Activated T-cell treated with anti-CD3 and anti-CD28 coated beads, Interleukin-2, amount 50 U/mL, for 24 hours (primary cell): ENCODE measurements around the gene CHPF.

Source experiments
- DNase-seq: peaks from one replicate; pipeline ENCODE4 v3.0.0-alpha.2; 2020
- H3K27ac Mint-ChIP-seq: 2 replicates; pipeline ENCODE4 v1.8.0; 2020; ENCODE audit warnings: mild to moderate bottlenecking, mixed read lengths
- H3K27me3 Mint-ChIP-seq: 2 replicates; pipeline ENCODE4 v1.8.0; 2020; ENCODE audit warnings: mixed read lengths
- H3K36me3 Mint-ChIP-seq: 2 replicates; pipeline ENCODE4 v1.8.0; 2020; ENCODE audit warnings: low read depth, mixed read lengths
- H3K4me1 Mint-ChIP-seq: 2 replicates; pipeline ENCODE4 v1.8.0; 2020; ENCODE audit warnings: low read depth, mixed read lengths
- H3K4me3 Mint-ChIP-seq: 2 replicates; pipeline ENCODE4 v1.8.0; 2020; ENCODE audit warnings: mild to moderate bottlenecking, moderate library complexity, mixed read lengths
- H3K9me3 Mint-ChIP-seq: 2 replicates; pipeline ENCODE4 v1.8.0; 2020; ENCODE audit warnings: mixed read lengths

Gene CHPF

DNA sequence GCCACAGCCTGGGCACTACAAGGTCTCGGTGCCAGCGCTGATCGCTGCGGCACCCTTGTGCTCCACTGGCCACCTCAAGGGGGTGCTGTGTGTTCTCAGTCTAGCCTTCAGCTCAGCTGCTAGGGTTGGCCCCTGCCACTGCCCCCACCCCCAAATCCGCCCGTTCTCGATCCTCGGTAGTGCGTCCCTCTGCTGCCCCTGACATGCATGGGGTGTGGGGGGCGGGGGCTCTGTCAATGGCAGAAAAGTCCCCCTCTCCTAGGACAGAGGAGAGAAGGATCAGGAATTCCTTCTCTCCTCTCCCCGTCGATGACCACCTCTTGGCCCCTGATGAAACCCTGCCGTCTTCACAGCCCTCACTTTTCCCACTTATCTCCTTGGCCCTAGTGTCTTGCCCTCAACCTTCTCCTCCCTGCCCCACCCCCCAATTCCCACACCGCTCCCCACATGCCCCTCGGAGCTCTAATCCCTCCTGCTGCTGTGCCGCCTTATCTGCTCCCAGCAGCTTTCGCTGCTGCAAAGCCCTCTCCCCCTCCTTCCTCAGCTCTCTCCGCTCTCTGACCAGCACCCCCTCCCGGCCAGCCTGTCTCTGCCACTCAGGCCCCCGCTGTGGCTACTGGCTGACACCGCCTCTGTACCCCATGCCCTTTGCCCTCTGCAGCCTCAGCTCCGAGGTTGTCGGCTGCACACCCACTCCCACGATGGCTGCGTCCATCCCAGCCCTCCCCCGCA lies 33.7 kb downstream of the CHPF start:
- Mint-ChIP-seq H3K9me3 (no peaks in the 10 kb centered on the region), H3K27ac (no peak overlapping the region), H3K27me3 (peaks cover 64% of the 10 kb centered on the region), H3K36me3 (peaks cover 27% of the 10 kb centered on the region), H3K4me1 (peaks cover 25% of the 10 kb centered on the region), H3K4me3 (no peak overlapping the region)
- DNase-seq: peak; percentile 66

- no peak for DNase-seq
- peaks cover 24% of the 10 kb centered on the region for H3K4me1 Mint-ChIP-seq
- H3K4me3 Mint-ChIP-seq: no peak overlapping the region
- H3K36me3 Mint-ChIP-seq: peaks cover 34% of the 10 kb centered on the region
- no peaks in the 10 kb centered on the region for H3K9me3 Mint-ChIP-seq
- H3K27ac Mint-ChIP-seq: no peak overlapping the region
- H3K27me3 Mint-ChIP-seq: peaks cover 59% of the 10 kb centered on the region
Measured at GRCh38 chr2:219508971-219509779, 34.4 kb downstream of the CHPF start.

DNA sequence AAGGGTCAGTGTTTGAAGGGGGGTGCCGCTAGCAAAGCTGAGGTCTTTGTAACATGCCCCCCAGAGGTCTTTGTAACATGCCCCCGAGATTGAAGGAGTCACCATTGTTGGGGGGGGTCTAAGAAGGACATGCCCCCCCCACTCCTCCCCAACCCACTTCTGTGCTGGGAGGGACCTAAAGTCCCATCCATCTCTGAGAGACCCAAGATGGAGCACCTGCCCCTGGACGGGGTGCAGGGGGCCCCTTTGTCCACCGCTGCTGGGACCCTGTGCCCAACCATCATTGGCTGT lies 35.2 kb downstream of the CHPF start:
- peaks cover 42% of the 10 kb centered on the region for H3K36me3 Mint-ChIP-seq
- H3K4me3 Mint-ChIP-seq: no peak overlapping the region
- H3K9me3 Mint-ChIP-seq: no peaks in the 10 kb centered on the region
- H3K27ac Mint-ChIP-seq: no peak overlapping the region
- H3K4me1 Mint-ChIP-seq: peaks cover 16% of the 10 kb centered on the region
- no peak for DNase-seq
- H3K27me3 Mint-ChIP-seq: peaks cover 51% of the 10 kb centered on the region

DNA sequence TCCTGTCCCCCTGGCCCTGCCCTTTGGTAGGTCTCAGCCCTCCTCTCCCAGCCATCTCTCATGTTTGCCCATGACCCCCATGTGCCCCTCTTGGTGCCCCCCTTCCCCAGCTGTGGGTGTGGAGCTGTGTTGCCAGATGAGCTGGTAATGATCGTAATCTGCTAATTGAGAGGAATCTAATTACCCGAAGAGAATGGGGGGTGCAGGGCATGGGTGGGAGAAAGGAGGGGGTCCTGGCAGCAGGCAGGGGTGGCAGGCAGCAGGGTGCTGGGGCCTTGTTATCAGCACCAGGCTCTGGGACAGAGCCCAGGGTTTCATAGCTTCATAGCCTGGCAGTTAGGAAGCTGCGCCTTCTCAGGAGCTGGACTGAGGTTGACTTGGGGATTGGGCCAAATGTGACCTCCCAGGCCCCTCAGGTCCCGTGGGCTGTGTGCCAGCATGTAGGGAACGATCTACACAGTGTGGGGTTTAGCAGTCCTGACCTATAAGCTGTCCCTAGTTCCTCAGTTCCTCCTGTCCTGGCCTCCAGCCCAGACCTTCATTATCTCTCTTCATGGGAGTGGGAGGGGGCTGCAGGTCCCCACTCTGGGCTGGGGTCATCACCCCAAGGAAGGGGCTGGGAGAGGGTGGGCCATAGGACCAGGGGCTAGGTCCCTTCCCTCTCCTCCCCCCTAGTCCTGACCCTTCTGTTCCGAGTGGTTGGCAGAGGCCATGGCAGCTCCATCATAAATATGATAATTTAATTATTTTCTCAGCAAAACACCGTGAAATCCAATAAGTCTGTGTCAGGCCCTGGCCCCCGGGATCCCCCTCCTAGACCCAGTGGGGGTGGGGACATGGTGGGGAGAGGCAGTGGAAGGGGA lies 35.8 kb downstream of the CHPF start:
- Mint-ChIP-seq H3K27me3 (peaks cover 46% of the 10 kb centered on the region), H3K4me1 (peaks cover 11% of the 10 kb centered on the region), H3K36me3 (peaks cover 47% of the 10 kb centered on the region), H3K9me3 (no peaks in the 10 kb centered on the region), H3K4me3 (no peak overlapping the region), H3K27ac (no peak overlapping the region)
- no peak for DNase-seq

GRCh38 chr2:219506802-219507526 lies 36.6 kb downstream of the CHPF start:
- Mint-ChIP-seq H3K9me3 (no peaks in the 10 kb centered on the region), H3K27me3 (peaks cover 39% of the 10 kb centered on the region), H3K36me3 (peaks cover 55% of the 10 kb centered on the region), H3K4me3 (no peak overlapping the region), H3K27ac (no peak overlapping the region), H3K4me1 (peaks cover 11% of the 10 kb centered on the region)
- no peak for DNase-seq

- Mint-ChIP-seq H3K36me3 (peaks cover 62% of the 10 kb centered on the region), H3K9me3 (no peaks in the 10 kb centered on the region), H3K27me3 (peaks cover 33% of the 10 kb centered on the region), H3K4me3 (no peak overlapping the region), H3K4me1 (peaks cover 14% of the 10 kb centered on the region), H3K27ac (no peak overlapping the region)
- no peak for DNase-seq
Measured at GRCh38 chr2:219506153-219506801, 37.3 kb downstream of the CHPF start.

DNA sequence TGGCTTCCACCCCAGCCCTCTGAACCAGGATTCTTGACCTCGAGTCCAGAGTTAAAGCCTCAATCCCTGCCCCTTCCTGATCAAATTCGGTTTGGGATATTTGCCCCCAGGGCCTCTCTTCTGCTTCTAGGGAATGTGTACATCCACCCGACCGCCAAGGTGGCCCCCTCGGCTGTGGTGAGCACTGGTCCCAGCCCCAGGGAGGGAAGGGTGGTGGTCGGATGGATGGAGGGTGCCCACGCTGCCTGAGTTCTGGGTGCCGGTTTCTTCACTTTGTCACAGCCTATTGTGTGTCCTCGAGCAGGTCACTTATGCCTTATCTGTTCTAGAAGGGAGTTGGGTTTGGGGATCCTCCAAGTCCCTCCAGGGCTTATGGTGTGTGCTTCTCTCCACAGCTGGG lies 38.0 kb downstream of the CHPF start:
- Mint-ChIP-seq H3K36me3 (peaks cover 64% of the 10 kb centered on the region), H3K9me3 (no peaks in the 10 kb centered on the region), H3K4me3 (no peak overlapping the region), H3K27ac (no peak overlapping the region), H3K4me1 (peaks cover 16% of the 10 kb centered on the region), H3K27me3 (peaks cover 27% of the 10 kb centered on the region)
- no peak for DNase-seq

DNA sequence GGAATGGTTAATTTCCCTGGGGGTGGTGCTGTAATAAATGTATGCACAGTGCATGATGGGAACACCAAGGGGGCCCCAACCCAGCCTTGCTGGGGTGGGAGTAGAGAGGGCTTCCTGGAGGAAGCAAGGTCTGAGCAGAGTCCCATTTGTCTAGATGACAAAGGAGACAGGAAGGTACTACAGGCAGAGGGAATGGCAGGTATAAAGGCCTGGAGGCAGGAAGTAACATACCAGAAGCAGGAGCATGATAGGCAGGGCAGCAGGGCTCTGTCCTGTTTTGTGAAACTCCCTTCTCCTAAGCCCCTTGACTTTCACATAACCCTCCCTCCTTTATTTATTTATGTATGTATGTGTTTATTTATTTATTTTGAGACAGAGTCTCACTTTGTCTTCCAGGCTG lies 41.0 kb downstream of the CHPF start:
- DNase-seq: no peak
- H3K27me3 Mint-ChIP-seq: peaks cover 13% of the 10 kb centered on the region
- peaks cover 72% of the 10 kb centered on the region for H3K36me3 Mint-ChIP-seq
- peaks cover 30% of the 10 kb centered on the region for H3K4me1 Mint-ChIP-seq
- no peaks in the 10 kb centered on the region for H3K9me3 Mint-ChIP-seq
- no peak overlapping the region for H3K4me3 Mint-ChIP-seq
- no peak overlapping the region for H3K27ac Mint-ChIP-seq

DNA sequence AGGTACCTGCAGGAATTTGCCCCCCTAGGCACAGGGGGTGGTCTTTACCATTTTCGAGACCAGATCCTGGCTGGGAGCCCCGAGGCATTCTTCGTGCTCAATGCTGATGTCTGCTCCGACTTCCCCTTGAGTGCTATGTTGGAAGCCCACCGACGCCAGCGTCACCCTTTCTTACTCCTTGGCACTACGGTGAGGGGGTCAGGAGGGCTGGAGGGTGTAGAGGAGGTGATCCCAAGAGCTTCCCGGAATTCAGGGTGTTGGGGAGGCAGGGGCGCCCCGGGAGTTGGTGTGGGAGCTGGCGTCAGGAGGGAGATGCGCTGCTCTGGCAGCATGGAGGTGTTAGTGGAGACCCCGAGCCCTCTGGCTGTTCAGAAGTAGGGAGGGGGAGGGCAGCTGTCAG lies 41.8 kb downstream of the CHPF start:
- Mint-ChIP-seq H3K4me1 (peaks cover 36% of the 10 kb centered on the region), H3K9me3 (no peaks in the 10 kb centered on the region), H3K36me3 (peaks cover 68% of the 10 kb centered on the region), H3K27me3 (peaks cover 17% of the 10 kb centered on the region), H3K27ac (no peak overlapping the region), H3K4me3 (no peak overlapping the region)
- DNase-seq: no peak

GRCh38 chr2:219500135-219500534 lies 43.5 kb downstream of the CHPF start:
- DNase-seq: no peak
- Mint-ChIP-seq H3K4me3 (peak overlapping the region; percentile 84), H3K27me3 (peaks cover 35% of the 10 kb centered on the region), H3K36me3 (peaks cover 50% of the 10 kb centered on the region), H3K27ac (no peak overlapping the region), H3K9me3 (no peaks in the 10 kb centered on the region), H3K4me1 (peaks cover 42% of the 10 kb centered on the region)

DNA sequence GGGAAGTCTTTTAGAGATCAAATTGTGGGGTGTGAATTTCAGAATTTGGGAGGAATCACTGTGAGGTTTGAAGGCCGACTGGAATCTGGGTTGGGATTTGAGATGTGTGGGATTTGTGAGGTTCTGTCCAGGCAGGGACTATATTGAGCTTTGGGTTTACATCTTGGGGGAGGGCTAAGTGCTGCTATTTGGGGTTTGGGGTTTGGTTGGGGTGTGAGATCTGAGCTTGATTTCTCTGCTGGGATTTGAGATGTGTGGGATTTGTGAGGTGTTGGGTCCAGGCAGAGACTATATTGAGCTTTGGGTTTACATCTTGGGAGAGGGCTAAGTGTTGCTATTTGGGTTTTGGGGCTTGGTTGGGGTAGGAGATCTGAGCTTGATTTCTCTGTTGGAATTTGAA lies 44.1 kb downstream of the CHPF start:
- H3K9me3 Mint-ChIP-seq: no peaks in the 10 kb centered on the region
- peaks cover 40% of the 10 kb centered on the region for H3K27me3 Mint-ChIP-seq
- H3K36me3 Mint-ChIP-seq: peaks cover 45% of the 10 kb centered on the region
- peak overlapping the region; percentile 84 for H3K4me3 Mint-ChIP-seq
- peaks cover 42% of the 10 kb centered on the region for H3K4me1 Mint-ChIP-seq
- no peak for DNase-seq
- peak overlapping the region; percentile 90 for H3K27ac Mint-ChIP-seq

- Mint-ChIP-seq H3K4me3 (peak overlapping the region; percentile 84), H3K27ac (peak overlapping the region; percentile 90), H3K27me3 (peaks cover 46% of the 10 kb centered on the region), H3K36me3 (peaks cover 39% of the 10 kb centered on the region), H3K4me1 (peaks cover 42% of the 10 kb centered on the region), H3K9me3 (no peaks in the 10 kb centered on the region)
- DNase-seq: no peak
Measured at GRCh38 chr2:219499058-219499307, 44.6 kb downstream of the CHPF start.

GRCh38 chr2:219498280-219499057 lies 45.1 kb downstream of the CHPF start, which contains the start of gene GMPPA:
Gene GMPPA, plus strand, starts transcription at chr2:219498891. Its CDS starts 1,085 bp downstream, at chr2:219499976.
- H3K4me3 Mint-ChIP-seq: peak within 1 kb of the TSS; percentile 84
- peaks cover 50% of the 10 kb centered on the region for H3K27me3 Mint-ChIP-seq
- no peaks in the 10 kb centered on the region for H3K9me3 Mint-ChIP-seq
- H3K36me3 Mint-ChIP-seq: peaks cover 34% of the 10 kb centered on the region
- H3K4me1 Mint-ChIP-seq: peaks cover 42% of the 10 kb centered on the region
- peak; percentile 95 for DNase-seq
- H3K27ac Mint-ChIP-seq: peak within 1 kb of the TSS; percentile 90
